Measurements from ENCODE around the gene RAP1GDS1. TPM values are rescaled to one million over a fixed set of nuclear protein-coding genes. Genes with fewer than 3 reads are reported as not detected.
A peak's percentile ranks its signal among the peaks of the same experiment; 100 is the strongest.
"Not testable (repeated sequence)": the region's sequence is repeated elsewhere in the genome, so short reads cannot be mapped to it uniquely, and the experiment has no call there.

RAP1GDS1 gene
- total RNA-seq, 2 experiments from 2014 or later = 41.4 to 50.5 TPM

DNA sequence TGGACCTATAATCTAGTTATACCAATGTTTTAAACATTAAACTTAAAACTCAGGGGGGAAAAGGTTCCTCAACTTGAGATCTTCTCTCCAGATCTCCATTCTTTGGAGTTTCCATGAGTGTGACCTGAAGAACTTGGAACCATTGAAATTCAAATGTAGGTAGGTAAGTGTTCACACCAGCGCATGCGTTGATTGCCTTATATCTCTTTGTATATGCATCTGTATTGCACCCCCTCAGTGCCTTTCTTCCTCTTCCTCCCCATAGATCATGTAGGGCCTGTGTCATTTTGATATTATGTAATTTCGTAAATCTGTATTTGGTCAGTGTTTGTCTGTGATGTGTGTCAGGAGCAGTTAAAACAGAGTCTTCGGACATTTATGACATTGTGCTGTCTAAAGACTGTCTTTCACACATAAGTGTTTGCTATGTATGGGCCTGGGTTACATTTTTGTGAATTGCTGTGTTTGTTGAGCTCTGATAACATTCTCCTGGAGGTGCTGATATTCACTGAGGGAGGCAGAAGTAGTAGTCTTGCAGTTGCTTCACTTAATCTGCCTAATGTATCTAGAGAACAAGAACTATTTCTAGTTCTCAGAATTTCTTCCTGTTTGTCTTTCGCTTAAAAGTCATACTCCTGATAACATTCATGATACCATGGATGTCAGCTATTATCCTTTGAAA lies 126.3 kb downstream of the RAP1GDS1 start:
- H3K27me3 Mint-ChIP-seq = no peaks in the 10 kb centered on the region
- H3K36me3 Mint-ChIP-seq (ENCODE audit: low read depth) = peaks cover 12% of the 10 kb centered on the region
- no peak overlapping the region for H3K27ac Mint-ChIP-seq
- H3K4me1 Mint-ChIP-seq = no peaks in the 10 kb centered on the region
- intact Hi-C loops (cut with DNase I, micrococcal nuclease) = no loop called here
- DNase-seq (no peak), ATAC-seq (no peak)
- H3K9me3 Mint-ChIP-seq (ENCODE audit: low read depth) = no peaks in the 10 kb centered on the region
- ChIA-PET POLR2A (no interaction called here), CTCF (interaction anchor here (0.7 kb wide), 1 partner anchor 567 kb away, joined by 3 read pairs; no protein-coding TSS in a partner anchor)
- H3K4me3 Mint-ChIP-seq = no peak overlapping the region

- Mint-ChIP-seq H3K27ac (no peak overlapping the region), H3K9me3 (ENCODE audit: low read depth) (peaks cover 18% of the 10 kb centered on the region), H3K36me3 (ENCODE audit: low read depth) (peaks cover 37% of the 10 kb centered on the region), H3K27me3 (no peaks in the 10 kb centered on the region), H3K4me1 (peaks cover 3% of the 10 kb centered on the region), H3K4me3 (no peak overlapping the region)
- CTCF ChIA-PET = no interaction called here
- ATAC-seq = no peak
- no peak for DNase-seq
- POLR2A ChIA-PET = no interaction called here
- intact Hi-C loops (cut with DNase I, micrococcal nuclease) = no loop called here
Observed at GRCh38 chr4:98394134-98394533, 132.9 kb downstream of the RAP1GDS1 start.

GRCh38 chr4:98399915-98400314 lies 138.7 kb downstream of the RAP1GDS1 start:
- Mint-ChIP-seq H3K4me3 (no peak overlapping the region), H3K4me1 (peaks cover 3% of the 10 kb centered on the region), H3K36me3 (ENCODE audit: low read depth) (peaks cover 19% of the 10 kb centered on the region), H3K27ac (no peak overlapping the region), H3K27me3 (no peaks in the 10 kb centered on the region), H3K9me3 (ENCODE audit: low read depth) (peaks cover 21% of the 10 kb centered on the region)
- CTCF ChIA-PET = interaction anchor here (1.4 kb wide), 1 partner anchor 10 kb away, joined by 4 read pairs; no protein-coding TSS in a partner anchor
- POLR2A ChIA-PET = no interaction called here
- intact Hi-C loops (cut with DNase I, micrococcal nuclease) = loop anchor here in 1 of 2 experiments (10.0 kb wide), 1 partner anchor 255 kb away; the partner anchor contains the start of gene STPG2
- DNase-seq (peak; percentile 5), ATAC-seq (peak; percentile 73)

GRCh38 chr4:98406819-98407218 lies 145.6 kb downstream of the RAP1GDS1 start:
- DNase-seq (no peak), ATAC-seq (peak; percentile 60)
- no peak overlapping the region for H3K27ac Mint-ChIP-seq
- no peaks in the 10 kb centered on the region for H3K27me3 Mint-ChIP-seq
- ChIA-PET CTCF (no interaction called here), POLR2A (no interaction called here)
- intact Hi-C loops (cut with DNase I, micrococcal nuclease) = loop anchor here in 1 of 2 experiments (10.0 kb wide), 1 partner anchor 262 kb away; the partner anchor contains the start of gene STPG2
- H3K4me3 Mint-ChIP-seq = no peak overlapping the region
- H3K36me3 Mint-ChIP-seq (ENCODE audit: low read depth) = peaks cover 23% of the 10 kb centered on the region
- H3K9me3 Mint-ChIP-seq (ENCODE audit: low read depth) = peaks cover 3% of the 10 kb centered on the region
- H3K4me1 Mint-ChIP-seq = peaks cover 11% of the 10 kb centered on the region

GRCh38 chr4:98411731-98412130 lies 150.5 kb downstream of the RAP1GDS1 start:
- intact Hi-C loops (cut with DNase I, micrococcal nuclease) = no loop called here
- ChIA-PET POLR2A (no interaction called here), CTCF (no interaction called here)
- no peaks in the 10 kb centered on the region for H3K27me3 Mint-ChIP-seq
- peaks cover 4% of the 10 kb centered on the region for H3K4me1 Mint-ChIP-seq
- ATAC-seq (no peak), DNase-seq (no peak)
- peaks cover 38% of the 10 kb centered on the region for H3K36me3 Mint-ChIP-seq (ENCODE audit: low read depth)
- no peak overlapping the region for H3K27ac Mint-ChIP-seq
- no peak overlapping the region for H3K4me3 Mint-ChIP-seq
- H3K9me3 Mint-ChIP-seq (ENCODE audit: low read depth) = peaks cover 9% of the 10 kb centered on the region

DNA sequence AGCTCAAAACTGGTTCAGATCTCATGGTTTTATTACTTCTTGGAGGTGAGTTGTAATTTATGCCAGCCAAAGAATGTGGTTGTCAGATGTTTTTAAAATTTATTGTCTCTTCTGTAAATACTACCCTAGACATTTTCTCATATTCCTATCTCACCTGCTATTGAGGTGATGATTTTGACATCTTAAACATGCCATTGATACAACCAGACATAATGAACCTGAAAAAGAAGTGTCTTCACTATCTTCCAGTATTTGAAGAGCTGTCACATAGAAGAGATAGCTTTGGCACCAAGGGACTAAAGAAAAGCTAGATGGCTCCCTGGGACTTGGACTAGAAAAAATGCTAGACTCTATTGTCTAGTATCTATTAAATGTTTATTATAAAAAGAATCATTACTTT lies 155.7 kb downstream of the RAP1GDS1 start:
- ChIA-PET POLR2A (no interaction called here), CTCF (no interaction called here)
- Mint-ChIP-seq H3K36me3 (ENCODE audit: low read depth) (peaks cover 42% of the 10 kb centered on the region), H3K4me3 (no peak overlapping the region), H3K4me1 (no peaks in the 10 kb centered on the region), H3K9me3 (ENCODE audit: low read depth) (peaks cover 6% of the 10 kb centered on the region), H3K27ac (no peak overlapping the region), H3K27me3 (no peaks in the 10 kb centered on the region)
- no peak for DNase-seq
- no peak for ATAC-seq
- intact Hi-C loops (cut with DNase I, micrococcal nuclease) = no loop called here

DNA sequence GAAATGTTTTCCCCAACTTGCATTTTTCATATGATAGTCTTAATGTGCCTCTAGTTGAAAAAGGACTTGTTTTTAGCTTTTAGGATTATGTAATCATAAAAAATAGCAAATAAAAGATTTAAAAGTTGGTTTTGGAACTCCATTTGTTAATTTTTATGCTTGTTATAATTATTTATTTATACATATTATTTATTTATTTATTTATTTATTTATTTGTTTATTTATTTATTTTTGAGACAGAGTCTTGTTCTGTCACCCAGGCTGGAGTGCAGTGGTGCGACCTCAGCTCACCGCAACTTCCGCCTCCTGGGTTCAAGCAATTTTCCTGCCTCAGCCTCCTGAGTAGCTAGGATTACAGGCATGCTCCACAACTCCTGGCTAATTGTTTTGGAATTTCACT lies 159.0 kb downstream of the RAP1GDS1 start:
- POLR2A ChIA-PET; ATAC-seq; intact Hi-C loops (cut with DNase I, micrococcal nuclease); DNase-seq; H3K27me3 Mint-ChIP-seq; H3K9me3 Mint-ChIP-seq (ENCODE audit: low read depth); CTCF ChIA-PET; H3K27ac Mint-ChIP-seq; H3K4me3 Mint-ChIP-seq; H3K4me1 Mint-ChIP-seq: not testable (repeated sequence)
- peaks cover 50% of the 10 kb centered on the region for H3K36me3 Mint-ChIP-seq (ENCODE audit: low read depth)

DNA sequence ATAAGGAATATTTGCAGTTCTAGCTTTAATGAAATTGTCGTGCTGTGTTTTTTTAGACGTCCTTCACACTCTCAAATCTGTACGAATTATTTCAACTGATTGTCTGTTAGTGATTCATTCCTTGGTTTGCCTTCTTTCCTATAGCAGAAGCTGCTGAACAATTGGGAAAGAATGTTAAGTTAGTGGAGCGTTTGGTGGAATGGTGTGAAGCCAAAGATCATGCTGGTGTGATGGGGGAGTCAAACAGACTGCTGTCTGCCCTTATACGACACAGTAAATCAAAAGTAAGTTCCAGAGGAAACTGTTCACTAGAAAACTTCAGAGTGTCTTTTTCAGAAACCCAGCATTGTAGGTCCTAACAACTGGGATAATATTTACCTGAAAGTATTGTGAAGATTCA lies 159.9 kb downstream of the RAP1GDS1 start:
- CTCF ChIA-PET = no interaction called here
- Mint-ChIP-seq H3K27me3 (no peaks in the 10 kb centered on the region), H3K4me1 (peaks cover 8% of the 10 kb centered on the region), H3K27ac (no peak overlapping the region), H3K4me3 (no peak overlapping the region), H3K9me3 (ENCODE audit: low read depth) (peaks cover 5% of the 10 kb centered on the region), H3K36me3 (ENCODE audit: low read depth) (peaks cover 49% of the 10 kb centered on the region)
- POLR2A ChIA-PET = no interaction called here
- DNase-seq (no peak), ATAC-seq (no peak)
- intact Hi-C loops (cut with DNase I, micrococcal nuclease) = no loop called here

DNA sequence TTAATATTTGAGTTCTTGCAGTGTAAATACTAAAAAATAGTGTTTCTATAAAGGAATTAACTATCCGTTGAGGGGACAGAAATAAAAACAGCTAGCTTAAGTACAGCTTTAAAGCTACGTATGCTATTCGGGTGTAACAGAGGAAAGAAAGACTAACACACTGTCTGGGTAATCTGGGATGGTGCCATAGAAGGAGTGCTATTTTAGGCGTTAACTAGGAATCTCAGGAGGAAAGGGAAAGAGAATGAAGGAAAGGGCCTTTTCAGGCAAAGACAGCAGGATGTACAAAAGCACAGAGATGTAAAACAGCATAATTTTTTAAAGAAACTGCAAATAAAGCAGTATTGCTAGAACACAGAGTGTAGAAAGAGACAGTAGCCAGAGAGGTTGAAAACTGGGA lies 161.8 kb downstream of the RAP1GDS1 start:
- peaks cover 46% of the 10 kb centered on the region for H3K36me3 Mint-ChIP-seq (ENCODE audit: low read depth)
- H3K4me1 Mint-ChIP-seq = peaks cover 11% of the 10 kb centered on the region
- intact Hi-C loops (cut with DNase I, micrococcal nuclease) = no loop called here
- ChIA-PET CTCF (interaction anchor here (1.1 kb wide), 1 partner anchor 19 kb away, joined by 3 read pairs; no protein-coding TSS in a partner anchor), POLR2A (no interaction called here)
- peaks cover 5% of the 10 kb centered on the region for H3K9me3 Mint-ChIP-seq (ENCODE audit: low read depth)
- DNase-seq (no peak), ATAC-seq (no peak)
- H3K27ac Mint-ChIP-seq = no peak overlapping the region
- no peaks in the 10 kb centered on the region for H3K27me3 Mint-ChIP-seq
- no peak overlapping the region for H3K4me3 Mint-ChIP-seq

- ATAC-seq (peak; percentile 72), DNase-seq (no peak)
- intact Hi-C loops (cut with DNase I, micrococcal nuclease) = no loop called here
- Mint-ChIP-seq H3K36me3 (ENCODE audit: low read depth) (peaks cover 11% of the 10 kb centered on the region), H3K27me3 (no peaks in the 10 kb centered on the region), H3K4me3 (no peak overlapping the region), H3K9me3 (ENCODE audit: low read depth) (no peaks in the 10 kb centered on the region), H3K27ac (no peak overlapping the region), H3K4me1 (peaks cover 9% of the 10 kb centered on the region)
- ChIA-PET POLR2A (no interaction called here), CTCF (interaction anchor here (0.6 kb wide), 1 partner anchor 1248 kb away, joined by 4 read pairs; no protein-coding TSS in a partner anchor)
Observed at GRCh38 chr4:98430708-98431403, 169.7 kb downstream of the RAP1GDS1 start.

DNA sequence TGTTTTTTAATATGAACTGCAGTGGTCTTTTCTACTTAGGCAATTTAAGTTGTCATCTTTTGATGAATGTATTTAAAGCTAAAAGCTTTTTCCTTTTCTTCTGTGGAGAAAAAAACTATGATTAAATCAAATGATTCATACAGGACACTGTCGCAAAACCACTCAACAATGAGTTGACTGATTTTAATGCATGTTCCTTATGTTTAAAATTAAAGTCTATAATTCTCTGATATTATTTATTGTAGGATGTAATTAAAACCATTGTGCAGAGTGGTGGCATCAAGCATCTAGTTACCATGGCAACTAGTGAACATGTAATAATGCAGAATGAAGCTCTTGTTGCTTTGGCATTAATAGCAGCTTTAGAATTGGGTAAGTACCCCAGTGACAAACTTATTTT lies 172.5 kb downstream of the RAP1GDS1 start:
- ChIA-PET POLR2A (no interaction called here), CTCF (interaction anchor here (0.9 to 1.6 kb wide), 3 partner anchors 7 to 13 kb away, joined by 3 to 4 read pairs (median 3); no protein-coding TSS in a partner anchor)
- intact Hi-C loops (cut with DNase I, micrococcal nuclease) = no loop called here
- H3K36me3 Mint-ChIP-seq (ENCODE audit: low read depth) = peaks cover 24% of the 10 kb centered on the region
- H3K27ac Mint-ChIP-seq = no peak overlapping the region
- H3K9me3 Mint-ChIP-seq (ENCODE audit: low read depth) = no peaks in the 10 kb centered on the region
- no peaks in the 10 kb centered on the region for H3K27me3 Mint-ChIP-seq
- H3K4me3 Mint-ChIP-seq = no peak overlapping the region
- no peak for ATAC-seq
- no peak for DNase-seq
- peaks cover 4% of the 10 kb centered on the region for H3K4me1 Mint-ChIP-seq

GRCh38 chr4:98434816-98435215 lies 173.6 kb downstream of the RAP1GDS1 start:
- Mint-ChIP-seq H3K4me1 (peaks cover 7% of the 10 kb centered on the region), H3K27me3 (no peaks in the 10 kb centered on the region), H3K9me3 (ENCODE audit: low read depth) (no peaks in the 10 kb centered on the region), H3K27ac (no peak overlapping the region), H3K4me3 (no peak overlapping the region), H3K36me3 (ENCODE audit: low read depth) (peaks cover 30% of the 10 kb centered on the region)
- POLR2A ChIA-PET = no interaction called here
- CTCF ChIA-PET = interaction anchor here (0.7 kb wide), 1 partner anchor 309 kb away, joined by 4 read pairs; no protein-coding TSS in a partner anchor
- intact Hi-C loops (cut with DNase I, micrococcal nuclease) = no loop called here
- ATAC-seq (no peak), DNase-seq (no peak)
